C4-2B (cell line): ENCODE data around the gene MSI2.

Source experiments
- CTCF ChIP-seq: fragments of 450-650 bp; conservative IDR thresholded peaks from 2 replicates; pipeline ENCODE4 v1.5.1; 2017; ENCODE audit warnings: mild to moderate bottlenecking
- ZFX ChIP-seq: fragments of 450-650 bp; IDR thresholded peaks from 2 replicates; pipeline ENCODE4 v1.6.1; 2017

- TF ChIP-seq CTCF (no peak), ZFX (no peak)
Observed at GRCh38 chr17:57502811-57503241, 246.5 kb downstream of the MSI2 start.
